ENCODE data around the gene BRD2. TPM values are rescaled to one million over a fixed set of nuclear protein-coding genes. Genes with fewer than 3 reads are reported as not detected.

The BRD2 gene
- total RNA-seq, 1 donor from 2014 or later: 306 TPM

GRCh38 chr6:33018418-33018817, 50.0 kb downstream of the BRD2 start:
- intact Hi-C loops (cut with micrococcal nuclease): no loop called here
- Mint-ChIP-seq H3K27ac (no peak overlapping the region), H3K4me1 (ENCODE audit: low read depth) (peaks cover 28% of the 10 kb centered on the region), H3K36me3 (ENCODE audit: low read depth) (no peaks in the 10 kb centered on the region), H3K4me3 (ENCODE audit: low read depth) (no peak overlapping the region), H3K9me3 (no peaks in the 10 kb centered on the region), H3K27me3 (ENCODE audit: low read depth) (peaks cover 5% of the 10 kb centered on the region)
- no peak for DNase-seq (ENCODE audit: low spot score)

- peaks cover 2% of the 10 kb centered on the region for H3K27me3 Mint-ChIP-seq (ENCODE audit: low read depth)
- H3K27ac Mint-ChIP-seq: peak overlapping the region; percentile 33
- H3K4me3 Mint-ChIP-seq (ENCODE audit: low read depth): peak overlapping the region; percentile 51
- intact Hi-C loops (cut with micrococcal nuclease): no loop called here
- H3K4me1 Mint-ChIP-seq (ENCODE audit: low read depth): peaks cover 28% of the 10 kb centered on the region
- H3K36me3 Mint-ChIP-seq (ENCODE audit: low read depth): no peaks in the 10 kb centered on the region
- peak; percentile 45 for DNase-seq (ENCODE audit: low spot score)
- no peaks in the 10 kb centered on the region for H3K9me3 Mint-ChIP-seq
Observed at GRCh38 chr6:33018904-33019303, 50.5 kb downstream of the BRD2 start.

DNA sequence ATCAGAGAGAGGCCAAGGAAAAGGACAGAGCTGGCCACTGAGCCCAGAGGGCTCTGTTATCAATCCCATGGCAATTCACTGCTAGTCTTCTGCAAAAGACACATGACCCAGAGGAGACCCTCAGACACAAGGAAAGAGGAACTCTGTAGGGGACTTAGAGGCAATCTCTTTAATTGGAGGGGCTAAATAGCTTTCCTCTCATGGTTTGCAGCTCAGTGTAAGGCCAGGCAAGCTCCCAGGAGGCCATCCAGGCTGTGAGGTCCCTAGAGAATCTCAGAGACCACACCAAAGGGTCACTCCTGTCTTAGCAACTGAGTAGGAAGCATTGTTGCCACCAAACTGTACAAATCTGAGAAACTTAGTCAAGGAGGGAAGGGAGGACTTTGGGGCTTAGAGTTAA, 51.0 kb downstream of the BRD2 start:
- Mint-ChIP-seq H3K36me3 (ENCODE audit: low read depth) (no peaks in the 10 kb centered on the region), H3K4me1 (ENCODE audit: low read depth) (peaks cover 30% of the 10 kb centered on the region), H3K27me3 (ENCODE audit: low read depth) (peaks cover 2% of the 10 kb centered on the region), H3K4me3 (ENCODE audit: low read depth) (peak overlapping the region; percentile 51), H3K27ac (peak overlapping the region; percentile 33), H3K9me3 (no peaks in the 10 kb centered on the region)
- intact Hi-C loops (cut with micrococcal nuclease): no loop called here
- no peak for DNase-seq (ENCODE audit: low spot score)

GRCh38 chr6:33021917-33022316, 53.5 kb downstream of the BRD2 start:
- intact Hi-C loops (cut with micrococcal nuclease): no loop called here
- no peak for DNase-seq (ENCODE audit: low spot score)

DNA sequence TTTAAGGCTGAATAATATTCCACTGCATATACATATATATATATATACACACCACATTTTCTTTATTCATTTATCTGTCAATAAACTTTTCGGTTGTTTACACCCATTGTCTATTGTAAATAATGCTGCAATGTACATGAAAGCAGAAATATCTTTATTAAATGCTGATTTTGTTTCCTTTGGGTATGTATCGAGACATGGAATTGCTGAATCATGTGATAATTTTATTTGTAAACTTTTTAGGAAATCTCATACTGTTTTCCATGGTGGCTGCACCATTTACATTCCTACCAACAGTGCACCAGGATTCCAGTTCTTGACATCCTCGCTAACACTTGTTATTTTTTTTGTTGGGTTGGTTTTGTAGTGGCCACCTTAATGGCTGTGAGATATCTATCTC, 55.1 kb downstream of the BRD2 start:
- H3K4me1 Mint-ChIP-seq (ENCODE audit: low read depth): peaks cover 35% of the 10 kb centered on the region
- intact Hi-C loops (cut with micrococcal nuclease): no loop called here

More at GRCh38 chr6:33021917-33022316, 53.5 kb downstream of the BRD2 start:
- Mint-ChIP-seq H3K4me1 (ENCODE audit: low read depth) (peaks cover 37% of the 10 kb centered on the region), H3K9me3 (no peaks in the 10 kb centered on the region), H3K36me3 (ENCODE audit: low read depth) (no peaks in the 10 kb centered on the region), H3K4me3 (ENCODE audit: low read depth) (no peak overlapping the region), H3K27me3 (ENCODE audit: low read depth) (peaks cover 3% of the 10 kb centered on the region), H3K27ac (no peak overlapping the region)

GRCh38 chr6:33024521-33024920, 56.1 kb downstream of the BRD2 start:
- H3K4me1 Mint-ChIP-seq (ENCODE audit: low read depth): peaks cover 32% of the 10 kb centered on the region
- DNase-seq (ENCODE audit: low spot score): no peak
- H3K4me3 Mint-ChIP-seq (ENCODE audit: low read depth): no peak overlapping the region
- H3K36me3 Mint-ChIP-seq (ENCODE audit: low read depth): no peaks in the 10 kb centered on the region
- peaks cover 3% of the 10 kb centered on the region for H3K27me3 Mint-ChIP-seq (ENCODE audit: low read depth)
- intact Hi-C loops (cut with micrococcal nuclease): no loop called here
- no peak overlapping the region for H3K27ac Mint-ChIP-seq
- no peaks in the 10 kb centered on the region for H3K9me3 Mint-ChIP-seq

More for the DNA sequence above, 55.1 kb downstream of the BRD2 start:
- Mint-ChIP-seq H3K9me3 (no peaks in the 10 kb centered on the region), H3K4me3 (ENCODE audit: low read depth) (no peak overlapping the region), H3K27me3 (ENCODE audit: low read depth) (peaks cover 3% of the 10 kb centered on the region), H3K36me3 (ENCODE audit: low read depth) (no peaks in the 10 kb centered on the region), H3K27ac (no peak overlapping the region)
- no peak for DNase-seq (ENCODE audit: low spot score)

DNA sequence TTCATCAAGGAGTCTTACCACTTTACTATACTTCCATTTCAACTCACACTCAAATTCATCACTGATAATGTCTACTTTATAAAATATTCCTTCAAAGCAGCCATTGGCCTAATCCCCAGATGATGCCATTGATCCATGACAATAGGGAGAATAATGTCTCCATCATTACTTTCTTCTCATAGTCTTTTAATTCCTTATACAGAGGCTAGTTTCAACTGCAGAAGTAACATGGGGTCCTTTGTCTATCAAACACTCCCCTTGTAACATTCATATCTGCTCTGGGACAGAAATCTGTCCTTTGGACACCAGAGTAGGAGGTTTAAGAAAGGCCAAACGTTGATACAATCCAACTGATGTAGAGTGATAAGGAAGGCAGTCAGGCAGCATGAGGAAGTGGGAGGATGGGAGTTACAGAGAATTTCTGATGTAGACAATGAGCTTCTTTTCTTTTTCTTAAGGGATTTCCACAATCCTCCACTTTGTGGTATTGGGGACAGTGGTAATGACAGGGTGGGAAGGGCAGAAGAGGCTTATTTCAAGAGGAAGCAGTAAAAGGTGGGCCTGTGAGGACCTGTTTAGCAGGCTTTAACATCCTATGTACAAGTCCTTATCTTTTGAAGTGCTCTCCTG, 59.9 kb downstream of the BRD2 start:
- intact Hi-C loops (cut with micrococcal nuclease): no loop called here
- H3K36me3 Mint-ChIP-seq (ENCODE audit: low read depth): no peaks in the 10 kb centered on the region

GRCh38 chr6:33029328-33030184, 61.2 kb downstream of the BRD2 start:
- intact Hi-C loops (cut with micrococcal nuclease): no loop called here
- Mint-ChIP-seq H3K4me3 (ENCODE audit: low read depth) (no peak overlapping the region), H3K36me3 (ENCODE audit: low read depth) (no peaks in the 10 kb centered on the region), H3K27ac (peak overlapping the region; percentile 53), H3K4me1 (ENCODE audit: low read depth) (peaks cover 29% of the 10 kb centered on the region), H3K9me3 (peaks cover 2% of the 10 kb centered on the region), H3K27me3 (ENCODE audit: low read depth) (peaks cover 33% of the 10 kb centered on the region)
- DNase-seq (ENCODE audit: low spot score): no peak

More for the DNA sequence above, 59.9 kb downstream of the BRD2 start:
- H3K4me1 Mint-ChIP-seq (ENCODE audit: low read depth): peaks cover 31% of the 10 kb centered on the region
- H3K4me3 Mint-ChIP-seq (ENCODE audit: low read depth): no peak overlapping the region
- H3K27ac Mint-ChIP-seq: peak overlapping the region; percentile 53
- H3K9me3 Mint-ChIP-seq: no peaks in the 10 kb centered on the region
- H3K27me3 Mint-ChIP-seq (ENCODE audit: low read depth): peaks cover 23% of the 10 kb centered on the region
- no peak for DNase-seq (ENCODE audit: low spot score)

DNA sequence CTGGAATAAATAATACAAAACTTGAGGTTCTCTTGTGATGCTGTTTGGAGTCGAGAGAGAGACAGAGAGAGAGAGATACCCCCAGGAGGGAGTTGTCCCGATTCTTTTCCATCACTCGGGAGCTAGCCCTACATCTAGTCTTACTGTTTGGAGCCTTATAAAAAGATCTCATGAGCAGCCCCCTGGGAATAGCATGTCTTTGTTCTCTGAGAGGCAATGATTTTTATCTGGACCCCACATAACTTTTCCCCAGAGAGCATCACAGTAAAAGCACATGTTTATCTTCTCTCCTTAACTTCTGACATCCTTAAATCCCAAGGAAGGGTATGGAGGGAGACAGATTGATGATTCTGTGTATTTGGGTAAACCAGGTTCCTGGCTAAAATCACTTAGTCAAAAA, 61.9 kb downstream of the BRD2 start:
- no peak overlapping the region for H3K27ac Mint-ChIP-seq
- peaks cover 39% of the 10 kb centered on the region for H3K27me3 Mint-ChIP-seq (ENCODE audit: low read depth)
- no peak for DNase-seq (ENCODE audit: low spot score)
- peaks cover 23% of the 10 kb centered on the region for H3K4me1 Mint-ChIP-seq (ENCODE audit: low read depth)
- intact Hi-C loops (cut with micrococcal nuclease): no loop called here
- no peak overlapping the region for H3K4me3 Mint-ChIP-seq (ENCODE audit: low read depth)
- no peaks in the 10 kb centered on the region for H3K36me3 Mint-ChIP-seq (ENCODE audit: low read depth)
- peaks cover 6% of the 10 kb centered on the region for H3K9me3 Mint-ChIP-seq

Other genes starting within 250 kb of the BRD2 start
- gene HLA-DQA2, start 227.2 kb upstream of the BRD2 start, total RNA-seq: 1.0 and 1.7 TPM in 2 replicates
- gene HLA-DQB2, start 205.1 kb upstream of the BRD2 start, total RNA-seq: 0.25 and 0.30 TPM in 2 replicates
- gene HLA-DOB, start 151.6 kb upstream of the BRD2 start, total RNA-seq: 3.1 and 3.6 TPM in 2 replicates
- 142 and 162 TPM in 2 replicates for gene TAP2, start 129.9 kb upstream of the BRD2 start, total RNA-seq
- 352 and 368 TPM in 2 replicates for gene PSMB8, start 124.5 kb upstream of the BRD2 start, total RNA-seq
- 276 and 278 TPM in 2 replicates for gene TAP1, start 114.9 kb upstream of the BRD2 start, total RNA-seq
- 262 and 265 TPM in 2 replicates for gene PSMB9, start 114.4 kb upstream of the BRD2 start, total RNA-seq
- 1.3 and 1.4 TPM in 2 replicates for gene HLA-DMB, start 27.6 kb upstream of the BRD2 start, total RNA-seq
- gene HLA-DMA, start 15.5 kb upstream of the BRD2 start, total RNA-seq: 15.9 and 19.0 TPM in 2 replicates
- 0.28 and 0.37 TPM in 2 replicates for gene HLA-DOA, start 41.0 kb downstream of the BRD2 start, total RNA-seq
- 57.1 and 58.9 TPM in 2 replicates for gene HLA-DPA1, start 105.1 kb downstream of the BRD2 start, total RNA-seq
- 11.8 and 12.6 TPM in 2 replicates for gene HLA-DPB1, start 107.4 kb downstream of the BRD2 start, total RNA-seq
- 0.34 and 0.37 TPM in 2 replicates for gene COL11A2, start 223.9 kb downstream of the BRD2 start, total RNA-seq
- 47.8 and 50.0 TPM in 2 replicates for gene RXRB, start 232.1 kb downstream of the BRD2 start, total RNA-seq
- 63.8 and 69.6 TPM in 2 replicates for gene SLC39A7, start 232.3 kb downstream of the BRD2 start, total RNA-seq
- gene HSD17B8, start 236.1 kb downstream of the BRD2 start, total RNA-seq: 14.7 and 18.2 TPM in 2 replicates
- gene RING1, start 239.9 kb downstream of the BRD2 start, total RNA-seq: 46.0 and 46.1 TPM in 2 replicates